WI38 (cell line): ENCODE results near the gene OOSP3.
"Not testable (repeated sequence)": the region's sequence is repeated elsewhere in the genome, so short reads cannot be mapped to it uniquely, and the experiment has no call there.

Source experiments
- H3K4me3 ChIP-seq: 2 replicates; pipeline ENCODE4 v1.5.1; 2011; ENCODE audit warnings: low read depth, mild to moderate bottlenecking, control low read depth, low read length
- CTCF ChIP-seq: IDR thresholded peaks from 2 replicates; pipeline ENCODE4 v1.5.1; 2012; ENCODE audit warnings: low read depth, mild to moderate bottlenecking, control low read depth, low read length

OOSP3 gene

DNA sequence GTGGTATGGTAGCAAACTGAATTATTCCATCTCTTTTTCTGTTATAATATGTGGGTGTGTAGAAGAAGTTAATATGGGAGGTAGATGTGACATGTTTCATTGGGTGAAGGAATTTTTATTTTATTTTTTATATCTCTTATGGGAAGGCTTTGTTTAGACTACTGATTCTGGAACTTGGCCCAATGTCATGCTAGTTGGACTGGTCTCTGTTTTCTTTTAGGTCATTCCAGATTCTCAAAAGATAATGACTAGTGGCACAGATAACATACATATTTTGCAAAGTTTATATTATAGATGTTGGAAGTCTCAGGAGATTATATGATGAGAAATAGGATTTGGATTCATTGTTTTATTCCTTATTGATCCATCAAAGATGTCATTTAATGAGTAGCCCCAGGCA, 1.3 kb upstream of the OOSP3 start:
- no peak for TF ChIP-seq CTCF
- no peak overlapping the region for H3K4me3 ChIP-seq

GRCh38 chr11:59877784-59878183, 798 bp upstream of the OOSP3 start:
- no peak overlapping the region for H3K4me3 ChIP-seq
- TF ChIP-seq CTCF: no peak

DNA sequence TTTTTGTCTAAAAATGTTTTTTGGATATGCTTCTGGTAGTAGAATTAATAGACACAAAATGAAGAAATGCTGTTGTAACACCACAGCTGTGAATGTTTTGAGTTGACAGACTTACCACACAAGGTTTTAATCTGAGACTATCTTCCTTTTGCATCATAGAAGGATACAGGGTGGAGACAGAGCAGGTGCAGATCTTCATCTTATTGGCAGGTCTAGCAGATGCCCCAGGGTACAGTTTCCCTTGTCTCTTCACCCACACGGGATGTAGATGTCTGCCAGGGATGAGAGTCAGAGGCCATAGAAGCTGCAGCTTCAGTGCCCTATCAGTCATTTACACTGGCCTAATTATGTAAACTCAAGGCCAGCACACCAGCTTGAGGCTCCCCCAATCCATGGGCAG, 985 bp downstream of the OOSP3 start:
- no peak for TF ChIP-seq CTCF
- H3K4me3 ChIP-seq: no peak overlapping the region

DNA sequence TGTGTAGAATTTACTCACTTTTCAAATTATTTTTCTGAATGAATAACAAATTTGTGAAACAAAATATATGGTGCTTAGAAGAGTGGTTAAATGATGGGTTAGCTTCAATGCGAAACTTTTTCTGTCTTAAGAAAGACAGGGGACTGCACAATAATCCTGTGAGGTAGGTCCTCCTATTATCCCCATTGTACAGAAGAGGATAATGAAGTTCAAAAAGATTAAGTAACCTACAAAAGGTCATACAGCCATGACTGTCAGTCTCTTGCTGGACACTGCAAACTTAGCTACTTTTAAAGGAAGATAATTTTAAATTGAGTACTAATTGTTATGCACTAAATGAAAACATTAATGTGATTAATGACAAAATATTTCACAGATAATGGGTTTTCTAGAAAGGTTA, 5.0 kb downstream of the OOSP3 start:
- TF ChIP-seq CTCF: no peak
- no peak overlapping the region for H3K4me3 ChIP-seq

- H3K4me3 ChIP-seq: not testable (repeated sequence)
Measured at GRCh38 chr11:59887156-59887555, 8.6 kb downstream of the OOSP3 start.

- H3K4me3 ChIP-seq: no peak overlapping the region
- TF ChIP-seq CTCF: no peak
Measured at GRCh38 chr11:59891781-59892181, 13.2 kb downstream of the OOSP3 start.

DNA sequence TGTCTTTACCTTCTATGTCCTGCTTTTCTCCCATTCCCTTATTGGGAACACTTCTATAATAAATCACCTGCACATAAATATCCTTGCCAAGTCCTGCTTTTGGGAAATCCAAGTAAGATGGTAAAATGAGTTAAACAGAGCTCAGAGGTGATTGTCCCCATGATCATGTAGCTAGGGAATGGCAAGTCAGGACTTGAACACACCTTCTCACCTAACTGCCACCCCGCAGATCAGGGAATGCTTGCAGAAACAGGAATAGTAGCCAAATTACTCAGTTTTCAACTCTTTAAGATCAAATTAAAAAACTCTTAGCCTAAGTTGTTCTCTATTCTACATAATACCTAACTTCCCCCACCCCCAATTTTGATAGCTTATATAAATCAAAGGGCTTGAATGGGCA, 16.0 kb downstream of the OOSP3 start:
- no peak overlapping the region for H3K4me3 ChIP-seq
- no peak for TF ChIP-seq CTCF

- TF ChIP-seq CTCF: no peak
- no peak overlapping the region for H3K4me3 ChIP-seq
Measured at GRCh38 chr11:59898046-59898445, 19.5 kb downstream of the OOSP3 start.
